ENCODE measurements around the gene EXOC6.

EXOC6 gene, protein sequence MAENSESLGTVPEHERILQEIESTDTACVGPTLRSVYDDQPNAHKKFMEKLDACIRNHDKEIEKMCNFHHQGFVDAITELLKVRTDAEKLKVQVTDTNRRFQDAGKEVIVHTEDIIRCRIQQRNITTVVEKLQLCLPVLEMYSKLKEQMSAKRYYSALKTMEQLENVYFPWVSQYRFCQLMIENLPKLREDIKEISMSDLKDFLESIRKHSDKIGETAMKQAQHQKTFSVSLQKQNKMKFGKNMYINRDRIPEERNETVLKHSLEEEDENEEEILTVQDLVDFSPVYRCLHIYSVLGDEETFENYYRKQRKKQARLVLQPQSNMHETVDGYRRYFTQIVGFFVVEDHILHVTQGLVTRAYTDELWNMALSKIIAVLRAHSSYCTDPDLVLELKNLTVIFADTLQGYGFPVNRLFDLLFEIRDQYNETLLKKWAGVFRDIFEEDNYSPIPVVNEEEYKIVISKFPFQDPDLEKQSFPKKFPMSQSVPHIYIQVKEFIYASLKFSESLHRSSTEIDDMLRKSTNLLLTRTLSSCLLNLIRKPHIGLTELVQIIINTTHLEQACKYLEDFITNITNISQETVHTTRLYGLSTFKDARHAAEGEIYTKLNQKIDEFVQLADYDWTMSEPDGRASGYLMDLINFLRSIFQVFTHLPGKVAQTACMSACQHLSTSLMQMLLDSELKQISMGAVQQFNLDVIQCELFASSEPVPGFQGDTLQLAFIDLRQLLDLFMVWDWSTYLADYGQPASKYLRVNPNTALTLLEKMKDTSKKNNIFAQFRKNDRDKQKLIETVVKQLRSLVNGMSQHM

DNA sequence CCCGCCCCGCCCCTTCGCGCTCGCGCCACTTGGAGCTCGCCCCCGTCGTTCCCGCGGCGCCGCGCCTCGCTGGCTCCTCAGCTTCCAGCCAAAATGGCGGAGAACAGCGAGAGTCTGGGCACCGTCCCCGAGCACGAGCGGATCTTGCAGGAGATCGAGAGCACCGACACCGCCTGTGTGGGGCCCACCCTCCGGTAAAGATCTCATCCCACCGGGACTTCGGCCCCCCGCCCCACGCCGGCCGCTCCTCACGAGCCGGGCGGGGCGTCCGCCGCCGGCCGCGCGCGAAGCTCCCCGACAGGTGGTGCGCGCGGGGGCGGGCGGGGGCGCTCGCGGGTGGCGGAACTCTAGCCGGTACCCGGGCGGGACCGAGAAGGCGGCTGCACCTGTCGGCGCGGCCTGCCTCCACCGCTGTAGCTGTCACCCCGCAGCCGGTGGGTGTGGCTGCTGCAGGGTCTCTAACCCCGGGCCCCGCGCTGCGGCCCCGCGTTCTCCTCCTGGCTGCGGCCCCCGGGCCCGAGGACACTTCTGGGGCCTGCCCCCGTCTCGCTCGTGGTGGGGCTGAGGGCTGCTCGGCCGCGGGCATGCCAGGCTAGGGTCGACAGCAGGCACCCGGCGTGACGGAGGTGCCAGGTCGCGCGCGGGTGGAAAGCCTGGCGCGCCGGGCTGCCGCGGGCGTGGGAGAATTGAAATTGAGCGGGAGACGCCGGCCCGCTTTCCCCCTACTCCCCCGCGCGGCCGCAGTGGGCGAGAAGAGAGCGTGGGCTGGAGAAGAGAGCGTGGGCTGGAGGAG is at the start of gene EXOC6:
Gene EXOC6 (plus strand): TSS at position 80 of the 793 bp plus-strand sequence. CDS start 14 bp downstream, at position 94.
- DNase-seq (ENCODE audit: low read depth) = peak; percentile 64

DNA sequence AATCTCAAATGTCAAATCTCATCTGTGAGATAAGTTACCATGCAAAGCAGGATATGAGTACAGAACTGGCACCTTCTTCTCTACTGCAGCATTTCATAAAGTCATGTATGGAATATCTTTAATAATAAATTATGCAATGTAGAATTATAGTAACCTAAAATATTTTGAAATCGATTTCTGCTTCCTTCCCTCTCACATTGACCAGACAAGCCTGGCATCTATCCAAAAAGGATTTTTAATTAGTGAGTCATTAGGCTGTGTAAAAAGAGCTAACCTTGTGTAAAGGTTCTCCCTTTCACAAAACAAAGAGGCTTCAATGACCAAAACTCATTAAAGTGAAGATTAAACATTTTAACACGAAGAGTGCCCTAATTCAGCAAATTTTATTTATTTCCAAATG is 48.8 kb upstream of the EXOC6 start:
- no peak for DNase-seq (ENCODE audit: low read depth)

DNA sequence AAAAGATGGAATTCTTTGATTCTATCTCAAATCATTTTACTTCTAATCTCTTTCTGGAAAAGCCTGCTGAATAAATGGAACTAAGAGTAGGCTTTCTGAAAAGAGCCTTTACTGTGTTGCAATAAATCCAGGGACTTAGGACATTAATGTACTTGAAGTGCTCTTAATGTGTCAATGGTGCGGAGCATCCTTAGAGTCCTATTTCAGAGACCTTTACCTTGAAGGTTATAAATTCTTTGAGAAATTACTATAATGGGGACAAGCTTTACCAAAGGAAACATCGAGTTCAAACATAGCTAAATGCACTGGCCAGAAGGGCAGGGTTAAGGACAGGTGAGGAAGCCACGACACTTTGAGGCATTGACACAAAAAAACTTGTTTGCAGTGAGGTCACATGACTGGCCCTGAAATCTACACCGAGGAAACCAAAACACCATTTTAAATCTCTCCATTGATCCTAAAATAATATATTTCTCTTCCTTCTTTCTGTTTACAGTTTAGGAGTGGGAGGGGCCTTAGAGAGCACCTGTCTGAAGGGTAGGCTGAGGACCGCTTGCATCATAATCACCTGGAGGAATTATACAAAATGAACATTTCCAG is 48.1 kb upstream of the EXOC6 start:
- DNase-seq (ENCODE audit: low read depth) = no peak

DNA sequence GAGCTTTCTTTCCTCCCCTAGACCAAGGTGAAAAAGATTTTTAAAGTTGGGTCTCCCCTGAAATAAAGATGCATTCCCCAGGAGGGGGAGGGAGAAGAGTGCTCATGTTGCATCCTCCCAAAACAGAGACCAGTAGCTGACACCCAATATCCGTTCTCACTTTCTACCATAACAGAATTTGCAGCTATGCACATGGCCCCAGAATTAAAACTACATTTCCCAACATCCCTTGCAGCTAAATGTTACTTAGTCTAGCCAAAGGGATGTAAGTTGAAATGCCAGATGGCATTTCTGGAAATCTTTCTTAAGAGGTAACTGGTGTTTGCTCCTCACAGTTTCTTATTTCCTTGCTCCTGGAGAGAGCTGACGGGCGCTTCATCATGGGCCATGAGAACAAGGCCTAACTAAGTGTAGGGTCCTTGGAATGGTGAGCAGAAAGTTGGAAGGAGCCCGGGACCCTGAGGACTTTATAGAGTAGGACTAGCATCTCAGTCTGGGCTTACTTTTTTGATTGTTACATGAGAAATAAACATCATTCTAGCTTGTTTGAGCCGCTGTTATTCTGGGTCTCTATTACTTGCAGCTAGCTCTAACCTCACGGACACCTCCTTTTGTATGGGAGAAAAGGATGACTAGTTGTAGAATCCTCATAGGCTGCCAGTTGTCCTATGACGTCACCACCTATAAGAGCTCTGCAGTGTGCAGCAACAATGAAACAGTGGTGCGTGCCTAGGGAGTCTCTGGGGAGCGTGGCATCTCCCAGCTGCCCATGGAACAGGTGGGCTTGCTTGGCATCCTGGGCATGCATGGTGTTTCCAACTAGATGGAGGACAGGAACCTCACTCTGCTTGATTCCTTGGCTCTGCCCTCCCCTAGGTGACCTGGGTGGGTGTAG is 46.1 kb upstream of the EXOC6 start:
- no peak for DNase-seq (ENCODE audit: low read depth)

DNA sequence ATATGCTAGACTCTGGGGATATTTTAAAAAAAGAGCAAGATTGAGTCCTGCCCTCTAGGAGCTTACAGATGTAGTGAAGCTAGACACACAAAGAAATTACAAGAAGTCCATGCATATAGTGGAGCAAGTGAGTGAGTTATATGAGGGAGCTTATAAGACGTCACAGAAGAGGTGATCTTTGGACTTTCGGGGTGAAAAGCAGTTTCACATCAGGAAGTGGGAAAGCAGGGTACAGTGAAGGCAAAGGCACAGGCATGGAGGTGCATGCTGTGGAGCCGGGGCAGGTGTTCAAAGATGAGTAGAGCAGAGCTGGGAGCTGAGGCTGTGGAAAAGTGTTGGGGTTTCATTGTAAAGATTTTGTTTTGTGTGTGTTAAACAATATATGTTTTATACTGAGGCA is 38.5 kb upstream of the EXOC6 start:
- no peak for DNase-seq (ENCODE audit: low read depth)

DNA sequence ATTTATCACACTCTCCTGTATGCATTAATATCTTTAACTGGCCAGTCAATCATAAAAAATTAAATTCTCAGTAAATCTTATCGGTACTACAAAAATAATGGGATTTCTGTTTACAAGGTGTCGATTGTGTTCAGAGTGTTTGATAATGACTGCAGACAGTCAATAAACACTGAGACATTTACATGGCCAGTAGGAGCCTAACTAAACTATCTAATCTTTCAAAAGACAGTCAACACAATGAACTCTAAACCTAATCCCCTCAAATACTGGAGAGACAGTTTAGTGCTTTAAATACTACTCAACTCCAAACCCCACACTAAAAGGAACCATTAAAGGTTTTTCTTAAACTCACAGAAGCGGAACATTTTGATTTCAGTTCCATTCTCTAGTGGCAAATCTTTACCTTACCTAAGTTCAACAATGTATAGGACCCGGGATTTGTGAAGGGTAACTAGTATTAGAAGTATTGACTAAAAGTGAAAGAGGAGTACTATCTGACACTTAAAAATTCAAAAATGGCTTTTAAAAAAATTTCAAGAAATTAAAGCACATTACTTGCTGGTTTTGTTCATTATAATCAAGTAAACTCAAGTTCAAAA is 37.3 kb upstream of the EXOC6 start:
- DNase-seq (ENCODE audit: low read depth) = no peak

DNA sequence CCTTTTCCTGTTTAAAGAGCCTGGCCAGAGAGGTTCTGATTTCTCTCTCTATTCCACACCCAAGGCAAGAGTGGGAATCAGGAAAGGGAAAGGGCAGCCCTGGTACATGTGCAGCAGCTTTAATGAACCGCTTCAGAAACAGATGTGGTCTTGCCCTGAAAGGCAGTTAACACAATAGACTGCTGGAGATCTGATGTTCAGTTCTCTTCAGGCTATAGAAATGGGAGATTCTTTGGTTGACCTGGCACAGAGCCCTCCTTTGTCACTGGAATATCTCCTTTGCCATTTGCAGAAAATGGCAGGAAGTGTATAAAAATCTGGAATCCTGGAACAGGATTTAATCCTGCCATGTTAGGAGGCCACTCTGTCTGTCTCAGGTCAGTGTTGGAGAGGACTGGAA is 36.3 kb upstream of the EXOC6 start:
- no peak for DNase-seq (ENCODE audit: low read depth)

DNA sequence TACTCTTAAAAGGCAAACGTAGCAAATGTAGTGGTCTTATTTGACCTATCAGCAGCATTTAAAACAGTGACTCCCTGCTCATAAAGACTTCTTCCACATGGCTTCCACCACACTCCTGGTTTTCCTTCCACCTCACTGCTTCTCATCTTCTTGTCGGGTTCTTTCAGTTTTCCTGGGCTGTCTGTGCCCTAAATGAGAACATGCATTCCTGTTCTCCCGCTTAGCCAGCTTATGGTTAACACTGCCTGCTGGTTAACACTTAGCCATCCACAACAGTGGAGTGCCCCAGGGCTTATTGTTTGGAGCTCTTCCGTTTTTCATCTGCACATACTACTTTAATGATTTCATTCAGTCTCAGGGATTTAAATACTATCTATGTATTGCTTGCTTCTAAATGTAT is 34.3 kb upstream of the EXOC6 start:
- no peak for DNase-seq (ENCODE audit: low read depth)

DNA sequence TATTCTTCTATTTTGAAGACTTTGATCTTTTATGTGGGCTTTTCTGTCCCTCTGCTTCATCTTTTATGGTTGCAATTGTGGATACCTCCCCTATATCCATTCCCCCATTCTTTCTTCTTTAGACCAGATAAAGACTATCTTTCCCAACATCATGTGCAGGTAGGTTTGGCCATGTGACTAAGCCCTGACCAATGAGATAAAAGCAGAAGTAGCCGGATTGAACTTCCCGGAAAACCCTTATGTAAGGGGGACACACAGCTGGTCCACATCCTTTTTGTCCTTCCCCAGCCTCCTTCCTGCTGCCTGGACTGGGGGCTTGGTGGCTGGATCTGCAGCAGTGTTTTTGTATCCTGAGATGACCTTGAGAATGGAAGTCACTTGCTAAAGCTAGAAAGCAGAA is 33.5 kb upstream of the EXOC6 start:
- no peak for DNase-seq (ENCODE audit: low read depth)

DNA sequence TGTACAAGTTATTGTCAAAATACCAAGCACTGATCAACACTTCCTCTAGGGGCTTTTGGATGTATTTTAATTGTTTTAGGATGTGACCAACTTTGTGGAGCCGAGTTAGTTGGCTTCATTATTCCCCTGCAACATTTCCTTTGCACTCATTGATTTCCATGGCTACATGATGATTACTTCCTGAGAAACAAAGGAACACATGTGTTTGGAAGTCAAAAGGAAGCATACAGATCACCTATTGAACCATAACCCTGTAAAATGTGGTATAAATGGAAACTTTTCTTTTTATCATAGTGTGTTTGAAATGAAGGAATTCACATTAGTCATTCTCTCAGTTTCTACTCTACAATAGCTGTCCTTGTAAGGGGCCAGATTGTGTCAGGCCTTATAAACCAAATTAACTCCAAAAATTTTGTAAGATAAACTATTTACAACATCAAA is 32.2 kb upstream of the EXOC6 start:
- DNase-seq (ENCODE audit: low read depth) = no peak

DNA sequence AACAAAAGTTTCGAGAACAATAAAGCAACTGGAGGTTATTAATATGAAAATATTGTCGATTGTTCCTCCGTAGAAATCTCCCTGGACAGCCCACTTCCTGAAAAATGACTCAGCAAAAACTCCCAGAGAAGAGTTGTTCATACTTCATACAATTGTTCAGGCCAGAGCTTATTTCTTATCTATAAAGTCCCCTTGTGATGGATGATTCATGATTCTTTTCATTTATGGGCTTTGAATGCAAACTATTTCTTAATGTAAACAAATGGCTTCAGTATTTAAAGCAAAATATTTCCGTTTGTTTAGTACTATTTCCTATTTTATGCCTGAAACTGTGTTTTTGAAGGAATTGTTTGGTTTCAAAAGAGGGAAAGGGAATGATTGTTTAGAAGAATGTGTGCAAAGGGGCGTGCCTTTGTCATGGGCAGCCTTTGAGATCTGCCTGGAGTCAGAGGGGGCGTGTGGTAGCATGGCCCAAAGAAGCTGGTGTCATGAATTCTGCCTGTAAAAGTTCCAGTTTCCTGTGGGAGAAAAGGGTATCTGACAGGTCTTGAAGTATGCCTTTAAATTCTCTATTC is 26.2 kb upstream of the EXOC6 start:
- DNase-seq (ENCODE audit: low read depth) = no peak

DNA sequence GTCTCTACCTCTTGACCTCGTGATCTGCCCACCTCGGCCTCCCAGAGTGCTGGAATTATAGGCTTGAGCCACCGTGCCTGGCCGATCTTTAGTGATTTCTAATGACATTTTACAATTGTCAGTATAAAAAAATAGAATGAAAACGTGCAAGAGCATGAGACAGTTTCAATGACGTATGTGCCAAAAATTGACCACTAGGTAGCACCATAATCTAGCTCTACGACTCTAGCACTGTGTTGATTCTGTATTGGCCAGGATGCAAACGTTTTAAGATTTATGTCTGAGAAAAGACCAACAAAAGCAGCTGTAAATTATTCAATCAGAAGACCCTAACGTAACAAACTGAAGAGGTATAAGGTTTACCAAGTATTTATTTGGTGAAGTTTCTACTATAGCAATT is 25.4 kb upstream of the EXOC6 start:
- DNase-seq (ENCODE audit: low read depth) = no peak

DNA sequence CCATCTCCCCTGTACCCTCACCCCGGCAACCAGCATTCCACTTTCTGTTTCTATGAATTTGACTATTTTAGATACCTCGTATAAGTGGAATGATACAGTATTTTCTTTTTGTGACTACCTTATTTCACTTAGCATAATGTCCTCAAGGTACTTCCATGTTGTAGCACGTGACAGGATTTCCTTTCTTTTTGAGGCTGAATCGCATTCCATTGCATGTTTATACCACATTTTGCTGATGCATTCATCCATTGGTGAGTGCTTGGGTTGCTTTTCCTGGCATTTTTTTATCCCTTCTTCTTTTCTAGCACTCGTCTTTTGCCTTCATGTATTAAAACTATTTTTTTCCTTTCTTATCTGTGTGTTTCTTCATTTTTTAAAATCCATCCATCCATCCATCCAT is 22.3 kb upstream of the EXOC6 start:
- DNase-seq (ENCODE audit: low read depth) = no peak

DNA sequence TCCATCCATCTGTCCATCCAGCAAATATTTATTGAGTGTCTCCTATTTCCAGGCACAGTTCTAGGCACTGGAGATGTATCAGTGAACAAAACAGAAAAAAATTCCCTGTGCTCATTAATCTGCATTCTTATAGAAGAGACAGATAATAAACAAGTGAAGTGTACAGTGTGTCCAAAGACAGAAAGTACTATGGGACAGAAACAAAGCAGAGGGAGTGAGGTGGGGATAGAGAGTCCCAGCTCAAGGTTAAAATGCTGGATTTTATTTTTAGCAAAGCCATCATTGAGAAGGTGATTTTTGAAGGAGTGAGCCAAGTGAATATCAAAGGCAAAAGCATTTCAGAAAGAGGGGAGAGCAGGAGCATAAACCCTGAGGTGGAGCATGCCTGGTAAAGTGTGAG is 21.8 kb upstream of the EXOC6 start:
- DNase-seq (ENCODE audit: low read depth) = no peak

DNA sequence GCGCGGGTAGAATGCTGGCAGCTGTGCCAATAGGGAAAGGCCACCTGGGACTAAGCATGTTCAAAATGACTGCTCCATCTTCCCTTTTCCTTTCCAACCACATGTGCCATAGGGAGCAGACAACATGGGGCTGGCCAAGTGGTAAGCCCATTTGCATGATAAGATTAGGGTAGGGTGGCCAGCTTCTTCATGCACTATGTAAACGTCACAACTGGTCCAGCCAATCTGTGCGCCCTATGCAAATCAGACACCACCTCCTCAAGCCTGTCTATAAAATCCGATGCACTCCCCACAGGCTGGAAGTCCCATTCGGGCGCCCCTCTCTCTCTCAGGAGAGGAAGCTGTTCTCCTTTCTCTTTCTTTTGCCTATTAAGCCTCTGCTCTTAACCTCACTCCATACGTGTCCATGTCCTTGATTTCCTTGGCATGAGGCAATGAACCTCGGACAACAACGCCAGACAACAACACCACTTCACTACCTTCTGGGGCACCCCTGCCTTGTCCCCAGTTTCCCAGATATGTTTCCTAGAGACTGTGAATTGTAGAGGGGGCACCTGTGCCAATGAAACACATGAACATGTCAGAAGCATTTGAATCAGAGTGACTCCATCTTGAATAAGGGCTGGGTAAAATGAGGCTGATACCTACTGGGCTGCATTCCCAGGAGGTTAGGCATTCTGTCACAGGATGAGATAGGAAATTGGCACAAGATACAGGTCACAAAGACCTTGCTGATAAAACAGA is 19.1 kb upstream of the EXOC6 start:
- no peak for DNase-seq (ENCODE audit: low read depth)

DNA sequence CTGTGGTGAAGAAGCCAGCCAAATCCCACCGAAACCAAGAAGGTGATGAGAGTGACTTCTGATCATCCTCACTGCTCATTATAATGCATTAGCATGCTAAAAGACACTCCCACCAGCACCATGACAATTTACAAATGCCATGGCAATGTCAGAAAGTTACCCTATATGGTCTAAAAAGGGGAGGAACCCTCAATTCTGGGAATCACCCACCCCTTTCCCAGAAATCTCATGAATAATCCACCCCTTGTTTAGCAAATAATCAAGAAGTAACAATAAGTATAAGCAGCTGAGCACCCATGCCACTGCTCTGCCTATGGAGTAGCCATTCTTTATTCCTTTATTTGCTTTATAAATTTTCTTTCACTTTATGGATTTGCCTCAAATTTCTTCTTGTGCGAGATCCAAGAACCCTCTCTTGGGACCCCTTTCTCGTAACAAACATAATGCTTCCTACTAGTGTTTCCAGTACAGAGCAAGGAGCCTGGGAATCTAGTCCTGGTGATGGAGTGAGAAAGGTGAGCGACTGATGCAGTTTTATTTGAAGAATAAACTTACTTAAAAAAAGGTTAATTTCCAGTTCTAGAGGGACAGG is 18.4 kb upstream of the EXOC6 start:
- DNase-seq (ENCODE audit: low read depth) = no peak

DNA sequence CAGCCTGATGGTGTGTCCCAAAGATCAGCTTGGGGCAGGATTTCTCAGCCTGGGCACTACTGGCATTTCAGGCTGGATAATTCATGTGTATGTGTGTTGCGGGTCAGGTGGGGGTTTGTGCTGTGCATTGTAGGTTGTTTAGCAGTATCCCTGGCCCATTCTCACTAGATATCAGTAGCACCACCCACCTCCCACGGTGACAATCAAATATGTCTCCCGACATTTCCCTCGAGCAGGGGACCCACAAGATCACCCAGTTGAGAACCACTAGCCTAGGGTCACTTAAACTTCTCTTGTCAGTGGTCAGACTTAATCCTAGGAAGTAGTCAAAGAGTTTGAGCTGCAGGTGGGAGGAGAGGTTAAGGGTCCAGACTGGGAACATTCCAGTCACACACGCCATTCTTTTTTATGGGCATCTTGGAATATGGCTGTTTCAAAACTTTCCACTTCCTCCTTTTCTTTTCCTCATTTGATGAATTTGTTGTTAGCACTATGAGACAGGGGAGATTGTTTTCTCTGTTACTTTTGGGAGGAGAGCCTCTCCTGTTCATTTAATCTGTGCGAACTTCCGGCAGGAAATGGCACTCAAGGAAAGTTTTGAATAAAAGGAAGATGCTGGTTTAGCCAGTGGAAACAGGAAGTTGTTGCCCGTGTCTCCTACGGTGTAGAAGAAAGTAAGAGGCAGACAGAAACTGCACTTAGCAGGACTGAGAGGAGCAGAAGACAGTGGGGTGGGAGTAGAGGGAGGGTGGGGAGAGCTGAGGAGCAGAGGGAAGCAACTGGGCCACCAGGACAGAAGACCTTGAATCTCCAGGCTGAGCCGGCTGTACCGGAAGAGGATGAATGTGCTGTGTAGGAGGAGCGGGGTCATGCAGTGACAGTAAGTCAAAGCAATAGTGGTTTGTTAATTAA is 17.6 kb upstream of the EXOC6 start:
- no peak for DNase-seq (ENCODE audit: low read depth)

DNA sequence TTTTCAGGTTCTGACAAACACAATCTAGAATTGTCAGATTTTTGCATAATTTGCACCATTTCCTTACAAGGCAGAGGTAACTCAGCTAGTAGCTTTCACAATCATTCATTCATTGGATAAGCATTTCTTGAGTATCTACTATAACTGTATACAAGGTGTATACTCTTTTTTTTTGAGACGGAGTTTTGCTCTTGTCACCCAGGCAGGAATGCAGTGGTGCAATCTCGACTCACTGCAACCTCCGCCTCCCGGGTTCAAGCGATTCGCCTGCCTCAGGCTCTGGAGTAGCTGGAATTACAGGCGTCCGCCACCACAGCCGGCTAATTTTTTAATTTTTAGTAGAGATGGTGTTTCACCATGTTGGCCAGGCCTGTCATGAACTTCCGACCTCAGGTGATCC is 16.2 kb upstream of the EXOC6 start:
- DNase-seq (ENCODE audit: low read depth) = no peak

Data from stimulated activated CD8-positive, alpha-beta memory T cell treated with anti-CD3 and anti-CD28 coated beads, Interleukin-7, amount 100 ng/mL, for 24 hours (primary cell).